GM18526 (cell line): ENCODE results near the gene TVP23B.
A peak's percentile ranks its signal among the peaks of the same experiment; 100 is the strongest.
"Not testable (repeated sequence)": the region's sequence is repeated elsewhere in the genome, so short reads cannot be mapped to it uniquely, and the experiment has no call there.

ENCODE experiments used
- POLR2A ChIP-seq: IDR thresholded peaks from 3 replicates; pipeline ENCODE4 v1.6.1; 2011; ENCODE audit not compliant: insufficient read length; ENCODE audit errors: extremely low read depth

Gene TVP23B

DNA sequence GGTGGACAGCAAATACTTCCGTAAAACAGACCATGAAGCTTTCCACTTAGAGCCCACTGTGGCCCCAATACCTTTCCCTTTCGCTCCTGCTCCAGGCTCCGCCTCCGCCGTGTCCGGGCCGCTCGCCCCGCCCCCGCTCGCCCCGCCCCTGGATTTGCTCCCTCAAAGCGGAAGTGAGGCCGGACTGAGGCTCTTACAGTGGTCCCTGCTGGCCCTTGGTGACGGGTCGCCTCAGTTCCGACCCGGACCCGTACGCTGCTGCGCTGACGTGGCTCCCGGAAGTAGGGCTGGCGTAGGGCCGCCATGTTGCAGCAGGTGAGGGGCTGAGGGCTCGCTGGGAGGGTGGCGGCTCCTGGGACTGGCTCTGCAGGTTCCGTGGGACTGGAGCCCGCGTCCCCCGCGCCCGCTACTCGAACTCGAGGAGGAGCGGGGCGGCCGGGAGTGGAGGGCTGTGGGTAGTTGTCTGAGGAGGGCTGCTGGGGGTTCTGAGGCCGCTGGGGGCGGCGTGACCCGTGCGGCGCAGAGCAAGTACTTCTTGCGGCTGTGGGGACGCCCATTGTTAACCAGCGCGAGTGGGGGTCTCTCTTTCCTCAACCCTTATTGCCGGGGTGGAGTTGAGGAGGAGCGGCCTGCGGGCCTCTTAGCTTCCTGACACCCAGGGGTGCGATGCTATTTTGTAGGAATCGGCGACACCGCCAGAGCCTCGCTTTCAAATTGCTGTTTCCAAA lies at the start of gene TVP23B:
TVP23B (plus strand) TSS at position 193 of the 728 bp plus-strand sequence; CDS start at position 304, 111 bp downstream.
- TF ChIP-seq POLR2A, result peak; percentile 62

DNA sequence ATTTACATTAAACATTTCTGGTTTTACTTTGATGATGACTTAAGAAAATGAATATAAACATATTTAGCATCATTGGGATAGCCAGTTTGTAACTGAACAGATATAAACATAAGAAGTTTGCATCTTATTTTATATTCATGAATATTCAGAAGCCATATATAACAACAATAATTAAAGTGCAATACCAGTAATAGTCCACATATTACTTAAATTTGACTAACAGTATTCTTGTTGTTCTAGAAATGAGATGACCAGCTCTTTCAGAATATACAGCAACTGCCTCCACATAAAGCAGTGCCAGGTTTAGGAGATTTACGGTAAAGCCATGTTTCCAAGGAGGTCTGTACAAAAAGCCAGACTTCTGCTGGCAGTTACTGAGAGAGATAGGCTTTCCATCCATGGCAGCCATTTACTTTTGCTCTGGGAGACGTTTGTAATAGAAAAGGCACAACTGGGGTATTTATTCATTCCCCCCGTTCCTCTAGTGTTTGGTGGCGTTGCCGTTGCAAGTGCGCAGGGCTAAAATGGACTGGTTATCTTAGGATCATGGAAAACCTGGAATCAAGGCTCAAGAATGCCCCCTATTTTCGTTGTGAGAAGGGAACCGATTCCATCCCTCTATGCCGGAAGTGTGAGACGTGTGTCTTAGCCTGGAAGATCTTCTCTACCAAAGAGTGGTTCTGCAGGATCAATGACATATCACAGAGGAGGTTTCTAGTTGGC lies 37.1 kb upstream of the TVP23B start, which contains the start of gene FBXW10:
FBXW10 (plus strand) TSS at position 356 of the 723 bp plus-strand sequence; CDS start at position 547, 191 bp downstream.
- TF ChIP-seq POLR2A, result not testable (repeated sequence)

GRCh38 chr17:18772471-18772870 lies 8.5 kb upstream of the TVP23B start:
- TF ChIP-seq POLR2A, result no peak

GRCh38 chr17:18848501-18848900 lies 67.5 kb downstream of the TVP23B start:
- TF ChIP-seq POLR2A, result no peak

DNA sequence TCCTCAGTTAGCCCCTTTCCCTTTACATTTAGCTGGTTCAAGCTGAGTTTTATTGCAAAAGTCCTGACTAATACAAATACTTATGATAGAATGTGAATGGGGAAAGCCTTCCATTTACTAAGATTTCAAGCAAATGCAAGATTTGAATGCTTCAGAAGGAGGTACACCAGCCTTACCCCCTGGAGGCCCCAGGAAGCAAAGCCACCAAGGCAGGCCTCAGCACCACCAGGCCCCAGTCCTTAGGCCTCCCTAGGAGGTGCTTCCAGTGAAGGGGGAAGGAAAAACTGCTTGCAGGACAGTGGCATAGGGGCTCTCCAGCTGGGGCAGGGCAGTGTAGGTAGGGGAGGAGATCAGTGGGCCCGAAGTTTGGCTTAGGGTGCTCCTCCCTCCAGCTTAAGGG lies 69.7 kb downstream of the TVP23B start:
- no peak for TF ChIP-seq POLR2A

DNA sequence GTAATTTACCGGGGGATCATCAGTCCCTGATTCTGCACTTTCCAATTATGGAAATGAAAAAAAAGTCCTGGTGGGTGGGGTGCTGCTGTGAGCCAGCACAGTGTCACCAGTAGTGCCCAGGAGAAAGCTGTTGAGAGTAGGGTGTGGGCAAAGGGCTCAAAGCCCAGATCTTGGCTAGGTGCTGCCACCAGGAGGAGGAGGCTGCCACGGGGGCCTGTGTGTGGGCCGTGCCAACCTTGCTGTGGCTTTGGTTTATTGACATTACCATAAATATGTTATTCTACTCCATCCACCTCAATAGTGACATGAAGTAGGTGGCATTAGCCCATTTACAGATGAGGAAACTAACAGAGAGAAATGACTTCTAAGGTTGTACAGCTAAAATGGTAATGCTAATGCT lies 70.2 kb downstream of the TVP23B start:
- no peak for TF ChIP-seq POLR2A

- no peak for TF ChIP-seq POLR2A
Observed at GRCh38 chr17:18854956-18855355, 74.0 kb downstream of the TVP23B start.

DNA sequence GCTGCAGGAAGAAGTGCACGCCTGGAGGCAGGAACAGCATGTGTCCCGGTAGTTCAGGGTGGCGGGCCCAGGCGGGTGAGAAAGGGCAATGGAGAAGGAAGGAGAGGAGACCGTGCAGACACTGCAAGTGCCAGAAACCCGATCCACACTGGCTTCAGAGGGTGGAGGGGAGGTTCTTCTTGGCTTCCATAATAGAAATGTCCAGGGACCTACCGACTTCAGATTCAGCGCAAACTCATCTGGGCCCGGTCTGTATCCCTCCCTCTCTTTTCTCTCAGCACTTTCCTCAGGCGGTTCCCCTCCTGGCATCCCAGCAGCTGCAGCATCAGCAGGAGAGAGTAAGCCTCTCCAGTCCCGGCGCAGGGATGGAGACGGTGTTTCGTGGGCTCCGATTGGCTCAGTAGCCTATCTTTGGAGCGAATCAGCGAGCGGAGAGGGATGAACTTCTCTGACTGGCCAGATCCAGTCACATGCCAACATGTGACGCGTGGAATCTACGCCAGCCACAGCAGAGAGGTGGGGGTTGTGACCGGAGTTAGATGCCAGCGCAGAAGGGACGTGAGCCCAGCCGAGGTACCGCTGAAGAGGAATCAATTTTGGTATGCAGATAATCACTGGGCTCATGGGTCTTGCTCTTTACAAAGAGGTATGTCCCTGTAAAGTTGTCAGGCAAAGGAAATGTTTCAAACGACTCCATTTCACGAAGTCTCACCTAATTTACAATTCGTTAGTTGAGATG lies 75.0 kb downstream of the TVP23B start:
- TF ChIP-seq POLR2A, result peak; percentile 80
